Measurements from ENCODE around the gene GH2. TPM values are rescaled to one million over a fixed set of nuclear protein-coding genes. Genes with fewer than 3 reads are reported as not detected.

Gene GH2
- total RNA-seq, result not detected

GRCh38 chr17:63881935-63882601, at the start of gene GH2:
TSS of gene GH2 (minus strand) at chr17:63881944. CDS start at chr17:63881801, 143 bp downstream.
- CTCF ChIA-PET, result interaction anchor here (0.6 to 1.7 kb wide), 6 partner anchors 13 to 68 kb away, joined by 3 to 11 read pairs (median 4); partner anchors contain the start of gene CSHL1
- H3K27ac Mint-ChIP-seq, result no peak within 1 kb of the TSS

GRCh38 chr17:63930951-63931575, 49.3 kb upstream of the GH2 start:
- Mint-ChIP-seq H3K36me3 (ENCODE audit: low read depth) (peaks cover 2% of the 10 kb centered on the region), H3K4me3 (peak overlapping the region; percentile 96), H3K4me1 (ENCODE audit: low read depth) (peaks cover 15% of the 10 kb centered on the region), H3K27me3 (no peaks in the 10 kb centered on the region), H3K9me3 (no peaks in the 10 kb centered on the region), H3K27ac (peak overlapping the region; percentile 91)
- ChIA-PET CTCF (interaction anchor here (0.9 to 4.5 kb wide), 8 partner anchors 12 to 98 kb away, joined by 3 to 28 read pairs (median 4); partner anchors contain the start of gene GH1), POLR2A (no interaction called here)
- TF ChIP-seq CTCF (IDR thresholded peaks at IDR 0.05), result no peak
- ATAC-seq (peak; percentile 71), DNase-seq (peak; percentile 80)
- intact Hi-C loops (cut with micrococcal nuclease), result no loop called here

More at GRCh38 chr17:63881935-63882601, at the start of gene GH2:
- DNase-seq, result peak; percentile 77
- TF ChIP-seq CTCF (IDR thresholded peaks at IDR 0.05), result peak; percentile 56
- no peak within 1 kb of the TSS for H3K4me3 Mint-ChIP-seq
- intact Hi-C loops (cut with micrococcal nuclease), result no loop called here
- ATAC-seq, result peak; percentile 99
- no peaks in the 10 kb centered on the region for H3K4me1 Mint-ChIP-seq (ENCODE audit: low read depth)
- no peaks in the 10 kb centered on the region for H3K36me3 Mint-ChIP-seq (ENCODE audit: low read depth)
- no peaks in the 10 kb centered on the region for H3K9me3 Mint-ChIP-seq
- no peaks in the 10 kb centered on the region for H3K27me3 Mint-ChIP-seq
- POLR2A ChIA-PET, result no interaction called here

- H3K4me3 Mint-ChIP-seq, result peak overlapping the region; percentile 96
- intact Hi-C loops (cut with micrococcal nuclease), result no loop called here
- no peak for ATAC-seq
Observed at GRCh38 chr17:63929860-63930766, 48.4 kb upstream of the GH2 start.

DNA sequence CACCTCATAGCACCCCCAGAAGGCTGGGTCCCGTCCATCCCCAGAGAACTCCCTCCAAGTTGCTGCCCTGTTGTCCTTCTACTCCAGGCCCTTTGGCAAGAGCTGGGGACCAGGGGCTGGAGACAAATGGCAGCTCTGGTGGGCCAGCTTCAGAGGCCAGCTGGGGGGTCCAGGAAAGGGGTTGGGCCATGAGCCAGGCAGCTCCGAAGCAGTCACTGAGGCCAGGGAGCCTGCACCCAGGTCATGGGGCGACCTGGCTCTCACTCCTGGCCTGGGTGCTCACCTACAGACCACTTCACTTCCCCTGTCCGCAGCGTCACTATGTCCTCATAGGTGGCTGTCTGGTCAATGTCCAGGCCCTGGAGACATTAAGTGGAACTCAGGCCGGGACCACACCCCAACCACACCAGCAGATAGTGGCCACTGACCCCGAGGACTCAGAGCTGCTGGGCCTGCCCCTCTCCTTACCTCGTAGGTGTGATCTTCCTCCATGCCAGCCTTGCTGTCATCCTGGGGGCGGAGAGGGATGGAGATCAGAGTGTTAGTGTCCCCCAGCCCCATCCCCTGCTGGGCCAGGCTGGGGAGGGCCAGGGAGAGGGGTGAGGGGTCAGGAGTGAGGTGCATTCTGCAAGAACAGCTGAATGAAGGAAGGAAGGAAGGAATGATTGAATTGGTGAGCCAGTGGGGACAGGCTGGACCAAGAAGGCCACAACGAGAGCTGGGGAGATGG, 47.4 kb upstream of the GH2 start:
- TF ChIP-seq CTCF (IDR thresholded peaks at IDR 0.05), result no peak
- Mint-ChIP-seq H3K36me3 (ENCODE audit: low read depth) (peaks cover 2% of the 10 kb centered on the region), H3K4me1 (ENCODE audit: low read depth) (peaks cover 15% of the 10 kb centered on the region), H3K27ac (no peak overlapping the region), H3K9me3 (no peaks in the 10 kb centered on the region), H3K4me3 (no peak overlapping the region), H3K27me3 (no peaks in the 10 kb centered on the region)
- intact Hi-C loops (cut with micrococcal nuclease), result no loop called here
- DNase-seq (no peak), ATAC-seq (no peak)
- ChIA-PET CTCF (interaction anchor here (0.7 to 3.4 kb wide), 7 partner anchors 10 to 205 kb away, joined by 3 to 23 read pairs (median 4); partner anchors contain the start of gene GH1), POLR2A (no interaction called here)

More at GRCh38 chr17:63929860-63930766, 48.4 kb upstream of the GH2 start:
- TF ChIP-seq CTCF (IDR thresholded peaks at IDR 0.05), result no peak
- DNase-seq, result no peak
- Mint-ChIP-seq H3K4me1 (ENCODE audit: low read depth) (peaks cover 15% of the 10 kb centered on the region), H3K9me3 (no peaks in the 10 kb centered on the region), H3K27ac (peak overlapping the region; percentile 66), H3K36me3 (ENCODE audit: low read depth) (peaks cover 2% of the 10 kb centered on the region), H3K27me3 (no peaks in the 10 kb centered on the region)
- ChIA-PET CTCF (interaction anchor here (0.7 to 4.5 kb wide), 11 partner anchors 11 to 204 kb away, joined by 3 to 23 read pairs (median 4); partner anchors contain the start of gene GH1), POLR2A (no interaction called here)

All from activated CD8-positive, alpha-beta T cell treated with anti-CD3 and anti-CD28 coated beads for 36 hours (primary cell).